Inferior parietal cortex (tissue), 1 donor: ENCODE measurements around the gene PCNX3.

Experiments
- DNase-seq: peaks from one replicate; pipeline ENCODE4 v3.0.0-alpha.2; 2016; ENCODE audit errors: extremely low spot score

Gene PCNX3

GRCh38 chr11:65598258-65598699, 17.3 kb upstream of the PCNX3 start:
- no peak for DNase-seq

GRCh38 chr11:65599216-65599954, 16.2 kb upstream of the PCNX3 start:
- DNase-seq = no peak

GRCh38 chr11:65599955-65600246, 15.7 kb upstream of the PCNX3 start:
- DNase-seq = no peak

- no peak for DNase-seq
Measured at GRCh38 chr11:65604258-65604657, 11.3 kb upstream of the PCNX3 start.

GRCh38 chr11:65606876-65607613, 8.5 kb upstream of the PCNX3 start:
- peak; percentile 86 for DNase-seq

GRCh38 chr11:65607614-65608426, 7.8 kb upstream of the PCNX3 start:
- DNase-seq = no peak

GRCh38 chr11:65609229-65609628, 6.3 kb upstream of the PCNX3 start:
- no peak for DNase-seq

- no peak for DNase-seq
Measured at GRCh38 chr11:65609665-65610064, 5.9 kb upstream of the PCNX3 start.

GRCh38 chr11:65610404-65610803, 5.2 kb upstream of the PCNX3 start:
- no peak for DNase-seq

GRCh38 chr11:65611028-65611757, 4.4 kb upstream of the PCNX3 start:
- DNase-seq = peak; percentile 62

GRCh38 chr11:65611758-65612603, 3.6 kb upstream of the PCNX3 start:
- DNase-seq = no peak

GRCh38 chr11:65612691-65613090, 2.9 kb upstream of the PCNX3 start:
- no peak for DNase-seq

GRCh38 chr11:65613091-65613928, 2.3 kb upstream of the PCNX3 start:
- DNase-seq = no peak

- no peak for DNase-seq
Measured at GRCh38 chr11:65615950-65616574, 486 bp downstream of the PCNX3 start.

GRCh38 chr11:65616575-65617001, 1.0 kb downstream of the PCNX3 start:
- no peak for DNase-seq

- DNase-seq = no peak
Measured at GRCh38 chr11:65617136-65617850, 1.7 kb downstream of the PCNX3 start.

GRCh38 chr11:65617990-65618751, 2.6 kb downstream of the PCNX3 start:
- DNase-seq = no peak

- no peak for DNase-seq
Measured at GRCh38 chr11:65618763-65619162, 3.2 kb downstream of the PCNX3 start.
